ENCODE results near the gene ZNF566.
"Not testable (repeated sequence)": the region's sequence is repeated elsewhere in the genome, so short reads cannot be mapped to it uniquely, and the experiment has no call there.

The ZNF566 gene

DNA sequence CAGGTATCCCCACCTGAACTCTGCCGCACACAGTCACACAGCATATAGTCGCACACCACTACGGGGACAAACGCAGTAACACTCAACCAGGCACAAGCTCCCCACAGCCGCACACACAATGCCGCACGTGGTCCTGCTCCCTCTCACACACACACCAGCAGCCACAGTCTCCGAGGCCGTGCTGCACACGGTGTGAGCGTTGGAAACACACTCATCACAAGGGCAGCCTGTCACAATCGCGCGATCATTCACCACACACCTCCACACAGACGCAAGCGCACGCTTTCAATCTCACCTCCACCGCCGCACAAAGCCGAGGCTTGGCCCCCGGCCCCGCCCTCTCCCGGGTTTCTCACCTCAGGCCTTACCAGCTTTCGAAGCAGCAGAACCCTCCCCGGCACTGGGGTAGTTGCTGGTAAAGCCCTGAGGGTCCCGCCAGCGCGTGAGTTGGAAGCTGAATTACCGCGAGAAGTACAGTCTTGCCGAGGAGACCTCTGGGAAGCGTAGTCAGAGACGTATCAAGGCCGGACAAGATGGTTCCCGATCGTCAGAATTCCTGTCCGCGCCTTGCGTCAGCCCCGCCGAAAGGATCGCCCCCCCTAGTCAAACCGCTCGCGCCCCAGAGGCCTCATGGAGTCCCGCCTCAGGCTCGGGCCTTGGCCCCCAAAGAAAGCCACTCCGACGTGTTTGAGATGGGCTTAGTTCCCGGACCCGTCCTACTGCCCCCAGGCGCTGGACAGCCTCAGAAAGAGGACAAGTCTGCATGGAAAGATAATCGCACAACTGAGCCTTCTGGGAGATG, at the start of gene ZNF566:
ZNF566 (minus strand) TSS at position 444 of the 802 bp plus-strand sequence. CDS start 13,004 bp downstream, outside the sequence.
- peak; percentile 96 for DNase-seq

DNA sequence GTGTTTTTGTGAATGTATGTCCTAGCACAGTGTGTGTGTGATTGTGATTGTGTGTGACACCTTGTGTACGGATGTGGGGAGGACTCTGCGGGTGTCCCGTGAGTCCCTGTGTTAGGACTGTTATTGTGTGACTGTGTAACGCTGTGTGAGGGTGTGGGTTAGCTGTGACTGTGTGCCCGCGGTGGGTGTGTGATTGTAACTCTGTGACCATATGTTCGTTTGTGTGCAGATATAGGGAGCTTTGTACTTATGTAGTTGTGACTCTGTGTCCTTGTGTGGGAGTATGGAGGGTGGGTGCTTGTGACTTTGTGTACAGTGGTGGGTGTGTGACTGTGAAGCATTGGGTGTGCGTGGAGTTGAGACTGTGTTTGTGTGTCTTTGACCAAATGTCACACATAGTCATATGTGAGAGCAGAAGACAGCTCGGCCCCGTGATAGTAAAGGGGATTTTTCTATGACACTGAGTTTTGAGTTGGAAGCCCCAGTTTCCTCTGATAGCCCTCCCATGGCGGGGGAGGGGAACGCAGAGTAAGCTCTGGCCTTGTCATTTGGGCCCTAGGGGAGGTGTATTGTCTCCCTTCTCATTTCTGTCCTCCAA, 39.7 kb upstream of the ZNF566 start:
- DNase-seq, result peak; percentile 27

DNA sequence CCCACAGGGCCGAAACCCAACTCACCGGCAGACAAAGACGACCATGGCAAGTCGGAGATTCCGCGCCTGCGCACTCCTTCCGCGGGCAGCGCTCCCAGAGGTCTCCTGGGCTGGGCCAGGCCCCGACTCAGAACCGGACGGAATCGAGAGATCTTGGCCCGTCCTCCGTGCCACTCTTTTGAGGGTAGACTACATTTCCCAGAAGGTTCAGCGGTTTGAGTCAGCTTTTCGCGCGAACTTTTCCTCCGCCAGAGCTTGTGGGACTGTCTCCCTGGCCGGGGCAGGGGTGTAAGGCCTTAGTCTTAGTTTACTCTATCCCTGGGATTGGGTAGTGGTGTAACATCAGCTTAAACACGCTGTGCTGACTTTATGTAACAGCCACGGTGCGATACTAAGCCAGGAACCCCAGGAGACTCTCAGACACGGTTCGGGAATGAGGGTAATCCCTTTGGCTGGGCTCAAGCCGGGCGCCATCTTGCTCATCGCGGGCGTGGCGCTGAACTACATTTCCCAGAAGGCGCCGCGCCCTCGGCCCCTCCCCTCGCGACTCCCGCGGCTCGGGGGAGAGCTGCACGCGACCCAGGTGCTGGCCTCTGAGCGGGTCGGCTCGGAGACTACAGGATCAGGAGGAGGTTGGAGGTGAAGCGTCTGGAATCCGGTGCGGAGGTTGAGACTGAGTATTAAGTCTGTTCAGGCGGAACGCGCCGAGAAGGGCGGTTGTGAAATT, 39.0 kb upstream of the ZNF566 start, which contains the start of gene ZNF260:
ZNF260 (minus strand) TSS at position 78 of the 727 bp plus-strand sequence. CDS start 13,033 bp downstream, outside the sequence.
- DNase-seq, result peak; percentile 95

DNA sequence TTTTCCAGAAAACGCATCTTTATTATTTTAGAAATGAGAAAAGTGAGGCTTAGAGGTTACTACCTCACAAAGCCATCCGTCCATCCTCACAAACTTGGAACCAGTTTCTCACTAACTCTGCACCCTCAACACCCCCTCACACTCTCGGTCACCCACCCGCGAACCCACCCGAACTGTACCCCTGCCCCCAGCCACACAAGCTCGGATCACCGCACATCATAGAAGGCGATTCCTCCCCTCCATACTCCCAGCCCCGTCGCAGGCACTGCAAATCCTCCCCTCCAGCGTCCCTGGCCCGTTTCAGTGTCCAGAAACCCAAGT, 38.5 kb upstream of the ZNF566 start:
- no peak for DNase-seq

DNA sequence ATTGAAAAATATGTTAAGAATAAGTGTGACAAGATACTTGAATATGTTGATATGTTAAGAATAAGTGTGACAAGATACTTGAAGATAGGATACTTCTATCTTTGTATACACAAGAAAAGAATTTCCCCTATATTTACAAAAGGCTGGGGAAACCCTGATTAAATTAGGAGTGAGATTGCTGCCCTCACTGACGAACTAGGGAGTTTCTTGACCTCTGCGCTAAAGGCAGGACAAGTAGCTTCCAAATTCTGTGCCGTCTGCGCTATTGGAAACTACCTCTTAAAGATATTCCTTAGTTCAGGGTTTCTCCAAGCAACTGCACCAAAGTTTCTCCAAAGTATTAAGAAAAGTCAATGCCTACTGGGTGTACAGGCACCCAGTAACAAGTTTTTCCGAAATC, 38.0 kb upstream of the ZNF566 start:
- DNase-seq, result no peak

GRCh38 chr19:36526581-36526980, 37.2 kb upstream of the ZNF566 start:
- DNase-seq, result no peak

DNA sequence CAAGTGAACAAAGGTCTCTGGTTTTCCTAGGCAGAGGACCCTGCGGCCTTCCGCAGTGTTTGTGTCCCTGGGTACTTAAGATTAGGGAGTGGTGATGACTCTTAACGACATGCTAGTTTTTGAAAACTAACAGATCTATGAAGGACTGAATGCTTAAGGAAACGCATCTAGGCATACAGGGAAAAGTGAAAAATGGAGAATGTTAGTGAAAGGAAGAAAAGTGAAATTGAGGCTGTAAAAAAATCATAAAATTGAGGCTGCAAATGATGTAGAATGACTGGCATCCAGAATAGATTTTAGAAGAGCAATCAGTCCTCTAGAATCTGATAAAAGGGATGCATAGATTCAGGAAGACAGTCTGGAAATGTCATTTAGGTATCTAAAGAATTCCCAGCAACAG, 35.3 kb upstream of the ZNF566 start:
- no peak for DNase-seq

DNA sequence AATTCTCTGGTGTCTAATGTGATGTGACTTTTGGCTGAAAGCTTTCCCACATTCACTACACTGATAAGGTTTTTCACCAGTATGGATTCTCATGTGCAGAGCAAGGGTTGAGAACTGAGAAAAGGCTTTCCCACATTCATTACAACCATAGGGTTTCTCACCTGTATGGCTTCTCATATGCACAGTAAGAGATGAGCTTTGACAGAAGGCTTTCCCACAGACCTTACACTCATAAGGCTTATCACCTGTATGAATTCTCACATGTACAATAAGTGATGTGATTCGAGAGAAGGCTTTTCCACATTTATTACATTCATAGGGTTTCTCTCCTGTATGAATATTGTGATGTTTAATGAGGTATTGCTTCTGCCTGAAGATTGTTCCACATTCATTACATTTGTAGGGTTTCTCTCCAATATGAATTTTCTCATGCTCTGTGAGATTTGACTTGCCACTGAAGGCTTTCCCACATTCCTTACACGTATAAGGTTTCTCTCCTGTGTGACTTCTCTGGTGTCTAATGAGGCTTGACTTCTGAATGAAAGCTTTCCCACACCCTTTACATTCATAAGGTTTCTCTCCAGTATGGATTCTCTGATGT, 24.8 kb upstream of the ZNF566 start:
- no peak for DNase-seq

DNA sequence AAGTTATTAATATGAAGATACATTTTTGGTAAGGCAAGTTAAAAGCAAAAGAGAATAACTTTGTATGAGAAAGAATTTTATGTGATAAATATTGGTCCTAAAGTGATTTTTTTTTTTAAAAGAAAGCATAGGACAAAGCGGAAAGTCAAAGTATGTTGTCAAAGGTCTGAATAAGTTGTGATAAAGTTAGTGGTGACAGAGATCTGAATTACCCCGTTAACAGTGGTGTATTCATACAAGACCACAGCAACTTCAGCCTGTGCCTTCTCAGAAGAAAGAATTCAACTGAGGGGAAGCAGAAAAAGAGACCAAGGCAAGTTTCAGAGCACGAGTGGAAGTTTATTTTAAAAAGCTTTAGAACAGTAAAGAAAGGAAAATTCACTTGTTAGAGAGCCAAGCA, 19.0 kb upstream of the ZNF566 start:
- DNase-seq, result no peak

GRCh38 chr19:36501973-36502372, 12.6 kb upstream of the ZNF566 start:
- no peak for DNase-seq

DNA sequence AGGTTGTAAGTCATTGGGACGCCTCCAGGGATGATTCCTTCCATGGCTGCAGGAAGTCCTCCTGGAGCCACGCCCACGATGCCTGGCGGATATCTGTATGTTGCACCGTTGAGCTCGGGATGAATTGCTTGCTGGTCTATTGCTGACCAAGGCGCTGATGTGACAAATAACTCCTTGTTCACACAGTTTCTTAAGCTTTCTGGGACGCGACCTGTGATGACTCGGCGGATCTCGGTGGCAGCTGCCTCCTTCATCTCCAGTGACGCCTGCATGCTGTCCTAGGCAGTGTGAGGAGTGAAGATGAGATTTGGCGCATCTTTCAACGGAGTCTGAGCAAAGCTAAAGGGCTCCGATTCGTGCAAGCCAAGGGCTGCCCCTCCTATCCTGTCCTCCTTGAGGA, 7.6 kb upstream of the ZNF566 start:
- DNase-seq, result no peak

- peak; percentile 41 for DNase-seq
Measured at GRCh38 chr19:36492689-36493453, 3.5 kb upstream of the ZNF566 start.

DNA sequence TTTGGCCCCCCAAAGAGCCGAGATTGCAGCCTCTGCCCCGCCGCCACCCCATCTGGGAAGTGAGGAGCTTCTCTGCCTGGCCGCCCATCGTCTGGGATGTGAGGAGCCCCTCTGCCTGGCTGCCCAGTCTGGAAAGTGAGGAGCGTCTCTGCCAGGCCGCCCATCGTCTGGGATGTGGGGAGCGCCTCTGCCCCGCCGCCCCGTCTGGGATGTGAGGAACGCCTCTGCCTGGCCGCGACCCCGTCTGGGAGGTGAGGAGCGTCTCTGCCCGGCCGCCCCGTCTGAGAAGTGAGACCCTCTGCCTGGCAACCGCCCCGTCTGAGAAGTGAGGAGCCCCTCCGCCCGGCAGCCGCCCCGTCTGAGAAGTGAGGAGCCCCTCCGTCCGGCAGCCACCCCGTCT, 1.5 kb upstream of the ZNF566 start:
- not testable (repeated sequence) for DNase-seq

DNA sequence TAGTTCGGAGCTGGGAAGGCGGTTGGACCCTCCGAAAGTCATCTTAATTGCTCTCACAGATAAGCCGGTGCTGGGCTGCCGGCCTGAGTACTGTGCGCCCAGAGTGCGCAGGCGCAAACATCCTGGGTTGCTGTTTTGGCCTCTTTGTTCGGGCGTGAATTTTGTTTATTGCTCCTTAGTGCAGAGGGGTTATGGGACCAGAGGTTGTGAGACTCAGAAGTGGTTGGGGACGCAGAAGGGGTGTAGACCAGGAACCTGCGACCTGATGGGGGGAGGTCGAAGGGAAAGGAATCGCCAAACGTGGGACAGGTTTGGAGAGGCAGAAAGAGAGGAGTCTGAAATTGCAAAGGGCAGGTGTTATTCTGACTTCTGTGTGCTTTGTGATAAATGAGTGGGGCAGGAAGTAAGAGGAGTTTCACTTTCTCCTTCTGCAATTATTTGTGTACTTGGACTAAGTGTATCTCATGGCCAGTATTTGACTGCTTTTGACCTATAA, 607 bp upstream of the ZNF566 start:
- DNase-seq, result peak; percentile 83

GRCh38 chr19:36488846-36489117, 579 bp downstream of the ZNF566 start:
- DNase-seq, result peak; percentile 47

- no peak for DNase-seq
Measured at GRCh38 chr19:36488118-36488845, 1.1 kb downstream of the ZNF566 start.

DNA sequence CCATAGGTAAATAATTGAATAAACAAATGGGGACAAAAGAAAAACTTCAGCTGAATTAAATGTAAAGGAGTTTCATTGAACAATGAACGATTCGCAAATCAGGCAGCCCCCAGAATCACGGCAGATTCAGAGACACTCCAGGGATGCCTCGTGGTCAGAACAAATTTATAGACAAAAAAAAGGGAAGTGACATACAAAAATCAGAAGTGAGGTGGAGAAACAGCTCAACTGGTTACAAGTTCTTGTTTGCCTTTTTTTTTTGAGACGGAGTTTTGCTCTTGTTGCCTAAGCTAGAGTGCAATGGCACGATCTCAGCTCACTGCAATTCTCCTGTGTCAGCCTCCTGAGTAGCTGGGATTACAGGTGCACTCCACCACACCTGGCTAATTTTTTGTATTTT, 5.7 kb downstream of the ZNF566 start:
- DNase-seq, result no peak

GRCh38 chr19:36482876-36483275, 6.5 kb downstream of the ZNF566 start:
- DNase-seq, result no peak

GRCh38 chr19:36460046-36460445, 29.3 kb downstream of the ZNF566 start:
- no peak for DNase-seq

GRCh38 chr19:36456831-36457230, 32.5 kb downstream of the ZNF566 start:
- DNase-seq, result no peak

- no peak for DNase-seq
Measured at GRCh38 chr19:36449059-36449670, 40.2 kb downstream of the ZNF566 start.

GRCh38 chr19:36441339-36441738, 48.0 kb downstream of the ZNF566 start:
- no peak for DNase-seq

All from CD4-positive, alpha-beta T cell treated with Interferon gamma for 1 hour (primary cell).